22Rv1 (cell line): ENCODE data around the gene APOBEC3A.

Source experiments
- CTCF ChIP-seq: fragments of 450-650 bp; IDR thresholded peaks from 2 replicates; pipeline ENCODE4 v1.5.1; 2017; ENCODE audit warnings: mild to moderate bottlenecking
- ZFX ChIP-seq: fragments of 450-650 bp; IDR thresholded peaks from 2 replicates; pipeline ENCODE4 v1.6.1; 2017; ENCODE audit warnings: antibody characterized with exemption, borderline replicate concordance

DNA sequence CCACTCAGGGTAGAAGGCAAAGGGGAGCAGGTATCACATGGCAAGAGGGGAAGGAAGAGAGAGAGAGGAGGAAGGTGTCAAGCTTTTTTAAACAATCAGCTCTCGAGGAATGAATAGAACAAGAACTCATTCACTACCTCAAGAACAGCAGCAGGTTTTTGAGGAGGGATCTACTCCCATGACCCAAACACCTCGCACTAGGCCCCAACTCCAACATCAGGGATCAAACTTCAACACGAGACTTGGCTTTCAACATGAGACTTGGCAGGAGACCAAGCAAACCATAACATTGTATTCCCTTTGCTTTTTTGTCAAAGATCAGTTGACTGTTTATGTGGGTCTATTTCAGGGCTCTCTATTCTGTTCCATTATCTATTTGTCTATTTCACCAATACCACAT lies 26.9 kb upstream of the APOBEC3A start:
- TF ChIP-seq CTCF: no peak
- no peak for TF ChIP-seq ZFX
